Measurements from ENCODE around the gene TPSD1. TPM values are rescaled to one million over a fixed set of nuclear protein-coding genes. Genes with fewer than 3 reads are reported as not detected.
"Not testable (repeated sequence)": the region's sequence is repeated elsewhere in the genome, so short reads cannot be mapped to it uniquely, and the experiment has no call there.

TPSD1 gene
- total RNA-seq, 1 experiment from 2014 or later: not detected

GRCh38 chr16:1245452-1246020 is 10.3 kb upstream of the TPSD1 start:
- no peak overlapping the region for H3K4me2 ChIP-seq (ENCODE audit: low read length)
- H4K20me1 ChIP-seq (ENCODE audit: low read length): no peaks in the 10 kb centered on the region
- H3K4me1 ChIP-seq (ENCODE audit: insufficient read depth, low read length): no peaks in the 10 kb centered on the region
- TF ChIP-seq CTCF (conservative IDR thresholded peaks at IDR 0.05; ENCODE audit: low read depth, low read length): no peak
- ATAC-seq (no peak), DNase-seq (no peak)
- H3K9me2 ChIP-seq (replicated peaks; ENCODE audit: low read length): no peaks in the 10 kb centered on the region
- no peaks in the 10 kb centered on the region for H3K36me3 ChIP-seq (ENCODE audit: low read depth, low read length)
- no peaks in the 10 kb centered on the region for H3K27me3 ChIP-seq (ENCODE audit: low read length)
- intact Hi-C loops (cut with micrococcal nuclease): no loop called here
- H3K4me3 ChIP-seq (ENCODE audit: low read length): no peak overlapping the region
- no peak overlapping the region for H3K27ac ChIP-seq (ENCODE audit: low read length)
- no TSS peak for BruUV-seq (replicated peaks)
- no peak overlapping the region for H2AFZ ChIP-seq (ENCODE audit: low read length)
- H3K9ac ChIP-seq (ENCODE audit: low read length): no peak overlapping the region
- H3K9me3 ChIP-seq (ENCODE audit: low read length): no peaks in the 10 kb centered on the region
- no peaks in the 10 kb centered on the region for H3K79me2 ChIP-seq (ENCODE audit: low read length)
- POLR2A ChIA-PET (ENCODE audit: unreplicated experiment): no interaction called here
- CTCF ChIA-PET: no interaction called here
- H3F3A ChIP-seq (ENCODE audit: low read length, unreplicated experiment): no peaks in the 10 kb centered on the region

GRCh38 chr16:1247903-1248537 is 7.8 kb upstream of the TPSD1 start:
- POLR2A ChIA-PET (ENCODE audit: unreplicated experiment); H3K27me3 ChIP-seq (ENCODE audit: low read length); H3F3A ChIP-seq (ENCODE audit: low read length, unreplicated experiment); BruUV-seq (replicated peaks); H3K27ac ChIP-seq (ENCODE audit: low read length); H3K9me3 ChIP-seq (ENCODE audit: low read length); DNase-seq; H3K9ac ChIP-seq (ENCODE audit: low read length); H3K4me2 ChIP-seq (ENCODE audit: low read length); H3K36me3 ChIP-seq (ENCODE audit: low read depth, low read length); intact Hi-C loops (cut with micrococcal nuclease); H4K20me1 ChIP-seq (ENCODE audit: low read length); CTCF ChIA-PET; ATAC-seq; H3K4me1 ChIP-seq (ENCODE audit: insufficient read depth, low read length); H3K9me2 ChIP-seq (replicated peaks; ENCODE audit: low read length); H3K79me2 ChIP-seq (ENCODE audit: low read length); H2AFZ ChIP-seq (ENCODE audit: low read length); H3K4me3 ChIP-seq (ENCODE audit: low read length): not testable (repeated sequence)

GRCh38 chr16:1249031-1249755 is 6.7 kb upstream of the TPSD1 start:
- ATAC-seq; H2AFZ ChIP-seq (ENCODE audit: low read length); CTCF ChIA-PET; H3K4me3 ChIP-seq (ENCODE audit: low read length); H4K20me1 ChIP-seq (ENCODE audit: low read length); H3K4me2 ChIP-seq (ENCODE audit: low read length); H3K27ac ChIP-seq (ENCODE audit: low read length); H3K27me3 ChIP-seq (ENCODE audit: low read length); BruUV-seq (replicated peaks); H3K9me3 ChIP-seq (ENCODE audit: low read length); H3F3A ChIP-seq (ENCODE audit: low read length, unreplicated experiment); POLR2A ChIA-PET (ENCODE audit: unreplicated experiment); H3K4me1 ChIP-seq (ENCODE audit: insufficient read depth, low read length); H3K79me2 ChIP-seq (ENCODE audit: low read length); DNase-seq; intact Hi-C loops (cut with micrococcal nuclease); H3K9me2 ChIP-seq (replicated peaks; ENCODE audit: low read length); H3K36me3 ChIP-seq (ENCODE audit: low read depth, low read length); H3K9ac ChIP-seq (ENCODE audit: low read length): not testable (repeated sequence)

- intact Hi-C loops (cut with micrococcal nuclease); H3K79me2 ChIP-seq (ENCODE audit: low read length): not testable (repeated sequence)
Measured at GRCh38 chr16:1253701-1254364, 2.0 kb upstream of the TPSD1 start.

GRCh38 chr16:1254821-1255220 is 1.0 kb upstream of the TPSD1 start:
- intact Hi-C loops (cut with micrococcal nuclease); H3K27me3 ChIP-seq (ENCODE audit: low read length); ATAC-seq; H3F3A ChIP-seq (ENCODE audit: low read length, unreplicated experiment); CTCF ChIA-PET; POLR2A ChIA-PET (ENCODE audit: unreplicated experiment); H3K9me3 ChIP-seq (ENCODE audit: low read length); H2AFZ ChIP-seq (ENCODE audit: low read length); H3K36me3 ChIP-seq (ENCODE audit: low read depth, low read length); H3K79me2 ChIP-seq (ENCODE audit: low read length); H3K4me2 ChIP-seq (ENCODE audit: low read length); BruUV-seq (replicated peaks); H3K9ac ChIP-seq (ENCODE audit: low read length); H3K9me2 ChIP-seq (replicated peaks; ENCODE audit: low read length); H3K27ac ChIP-seq (ENCODE audit: low read length); H4K20me1 ChIP-seq (ENCODE audit: low read length); H3K4me1 ChIP-seq (ENCODE audit: insufficient read depth, low read length); DNase-seq; H3K4me3 ChIP-seq (ENCODE audit: low read length): not testable (repeated sequence)

More at GRCh38 chr16:1253701-1254364, 2.0 kb upstream of the TPSD1 start:
- H3K27me3 ChIP-seq (ENCODE audit: low read length); H3K27ac ChIP-seq (ENCODE audit: low read length); BruUV-seq (replicated peaks); H2AFZ ChIP-seq (ENCODE audit: low read length); H3K9me3 ChIP-seq (ENCODE audit: low read length); POLR2A ChIA-PET (ENCODE audit: unreplicated experiment); H3F3A ChIP-seq (ENCODE audit: low read length, unreplicated experiment); H4K20me1 ChIP-seq (ENCODE audit: low read length); DNase-seq; H3K9ac ChIP-seq (ENCODE audit: low read length); H3K4me3 ChIP-seq (ENCODE audit: low read length); CTCF ChIA-PET; H3K36me3 ChIP-seq (ENCODE audit: low read depth, low read length); H3K4me1 ChIP-seq (ENCODE audit: insufficient read depth, low read length); H3K4me2 ChIP-seq (ENCODE audit: low read length); H3K9me2 ChIP-seq (replicated peaks; ENCODE audit: low read length): not testable (repeated sequence)
- ATAC-seq: peak; percentile 79
